ENCODE measurements around the gene SERTAD3. TPM values are rescaled to one million over a fixed set of nuclear protein-coding genes. Genes with fewer than 3 reads are reported as not detected.
"Not testable (repeated sequence)": the region's sequence is repeated elsewhere in the genome, so short reads cannot be mapped to it uniquely, and the experiment has no call there.

Gene SERTAD3
- total RNA-seq, 1 donor from 2014 or later: 28.2 TPM

- DNase-seq (ENCODE audit: missing footprints); ATAC-seq; intact Hi-C loops (cut with DNase I): not testable (repeated sequence)
Measured at GRCh38 chr19:40463587-40464037, 19.5 kb upstream of the SERTAD3 start.

- intact Hi-C loops (cut with DNase I): no loop called here
- ATAC-seq: no peak
- peak; percentile 73 for DNase-seq (ENCODE audit: missing footprints)
Measured at GRCh38 chr19:40461669-40462221, 17.6 kb upstream of the SERTAD3 start.

DNA sequence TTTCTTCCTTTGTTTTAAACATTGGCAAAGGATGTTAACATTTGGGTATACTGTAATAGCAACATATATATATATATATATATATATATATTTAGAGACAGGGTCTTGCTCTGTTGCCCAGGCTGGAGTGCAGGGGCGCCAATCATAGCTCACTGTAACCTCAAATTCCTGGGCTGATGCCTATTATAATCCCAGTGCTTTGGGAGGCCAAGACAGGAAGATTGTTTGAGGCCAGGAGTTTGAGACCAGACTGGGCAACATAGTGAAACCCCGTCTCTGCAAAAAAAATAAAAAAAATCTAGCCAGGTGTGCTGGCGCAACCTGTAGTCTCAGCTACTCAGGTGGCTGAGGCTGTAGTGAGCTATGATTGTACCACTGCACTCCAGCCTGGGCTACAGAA, 16.1 kb upstream of the SERTAD3 start:
- ATAC-seq (no peak), DNase-seq (ENCODE audit: missing footprints) (no peak)
- intact Hi-C loops (cut with DNase I): no loop called here

GRCh38 chr19:40458597-40458974, 14.5 kb upstream of the SERTAD3 start:
- intact Hi-C loops (cut with DNase I): no loop called here
- ATAC-seq: no peak
- DNase-seq (ENCODE audit: missing footprints): no peak

- DNase-seq (ENCODE audit: missing footprints) (no peak), ATAC-seq (no peak)
Measured at GRCh38 chr19:40457953-40458596, 13.9 kb upstream of the SERTAD3 start.

GRCh38 chr19:40457048-40457447, 12.9 kb upstream of the SERTAD3 start:
- DNase-seq (ENCODE audit: missing footprints) (no peak), ATAC-seq (no peak)
- intact Hi-C loops (cut with DNase I): no loop called here

More at GRCh38 chr19:40457953-40458596, 13.9 kb upstream of the SERTAD3 start:
- intact Hi-C loops (cut with DNase I): no loop called here

DNA sequence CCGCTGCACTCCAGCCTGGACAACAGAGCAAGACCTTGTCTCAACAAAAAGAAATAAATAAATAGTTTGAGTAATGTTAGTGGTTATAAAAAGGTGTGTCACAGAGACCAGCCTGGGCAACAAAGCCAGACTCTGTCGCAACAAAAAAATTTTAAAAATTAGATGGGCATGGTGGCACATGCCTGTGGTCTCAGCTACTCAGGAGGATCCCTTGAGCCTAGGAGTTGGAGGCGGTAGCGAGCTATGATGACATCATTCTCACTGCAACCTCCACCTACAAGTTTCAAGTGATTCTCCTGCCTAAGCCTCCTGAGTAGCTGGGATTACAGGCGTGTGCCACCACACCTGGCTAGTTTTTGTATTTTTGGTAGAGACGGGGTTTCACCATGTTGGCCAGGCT, 9.8 kb upstream of the SERTAD3 start:
- ATAC-seq; intact Hi-C loops (cut with DNase I): not testable (repeated sequence)

GRCh38 chr19:40453151-40453735, 9.1 kb upstream of the SERTAD3 start:
- intact Hi-C loops (cut with DNase I): no loop called here
- no peak for DNase-seq (ENCODE audit: missing footprints)
- no peak for ATAC-seq

More for the DNA sequence above, 9.8 kb upstream of the SERTAD3 start:
- not testable (repeated sequence) for DNase-seq (ENCODE audit: missing footprints)

DNA sequence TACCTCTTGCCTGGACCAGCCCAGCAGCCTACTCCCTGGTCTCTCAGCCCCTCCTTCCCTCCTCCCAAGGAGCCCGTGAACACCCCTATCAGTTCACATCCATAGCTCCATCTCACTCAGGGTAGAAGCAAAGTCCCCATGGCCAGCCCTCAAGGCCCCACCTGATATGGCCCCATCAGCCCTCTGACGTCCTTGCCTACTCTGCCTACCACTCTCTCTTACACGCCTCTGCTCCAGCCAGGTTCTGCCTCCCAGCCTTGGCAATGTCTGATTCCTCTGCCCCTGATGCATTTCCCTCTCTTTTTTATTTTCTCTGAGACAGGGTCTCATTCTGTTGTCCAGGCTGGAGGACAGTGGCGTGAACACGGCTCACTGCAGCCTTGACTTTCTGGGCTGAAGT, 7.9 kb upstream of the SERTAD3 start:
- DNase-seq (ENCODE audit: missing footprints): no peak
- no peak for ATAC-seq
- intact Hi-C loops (cut with DNase I): no loop called here

GRCh38 chr19:40450664-40451063, 6.5 kb upstream of the SERTAD3 start:
- intact Hi-C loops (cut with DNase I): no loop called here
- DNase-seq (ENCODE audit: missing footprints) (no peak), ATAC-seq (no peak)

DNA sequence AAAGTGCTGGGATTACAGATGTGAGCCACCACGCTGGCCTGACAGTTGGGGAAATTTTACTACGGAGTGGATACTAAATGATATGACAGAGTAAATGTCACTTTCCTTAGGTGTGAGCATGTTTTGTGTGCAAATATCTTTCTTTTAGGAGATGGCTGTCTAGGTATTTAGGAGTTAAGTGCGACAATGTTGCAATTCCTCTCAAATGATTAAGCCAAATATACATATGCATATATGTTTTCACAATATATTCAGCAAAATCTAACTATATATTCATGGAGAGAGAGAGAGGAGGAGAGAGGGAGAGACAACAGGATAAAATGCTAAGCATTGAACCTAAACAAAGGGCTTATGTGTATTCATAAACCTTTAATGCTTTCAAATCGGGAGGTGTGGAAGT, 5.4 kb upstream of the SERTAD3 start:
- no peak for ATAC-seq

DNA sequence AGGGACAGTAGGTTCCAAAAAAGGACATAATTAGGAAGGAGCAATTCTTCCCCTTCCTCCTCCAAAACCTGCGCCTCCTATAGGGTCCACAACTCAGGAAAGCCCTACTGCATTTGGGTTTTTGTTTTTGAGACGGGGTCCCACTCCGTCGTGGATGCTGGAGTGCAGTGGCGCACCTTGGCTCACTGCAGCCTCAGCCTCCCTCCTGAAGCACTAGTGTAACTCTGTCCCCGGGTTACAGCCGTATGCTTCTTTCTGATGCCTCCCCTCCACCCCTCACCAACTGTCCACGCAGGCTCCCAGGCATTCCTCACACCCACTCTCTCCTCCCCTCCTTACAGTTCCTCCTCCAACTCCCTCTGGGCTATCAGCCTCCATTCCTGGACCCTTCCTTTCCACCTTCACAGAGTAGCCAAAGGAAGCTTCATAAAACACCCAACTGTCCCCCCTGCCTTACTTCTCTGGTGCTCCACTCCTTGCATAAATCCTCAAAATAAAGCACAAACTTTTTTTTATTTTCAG, 2.2 kb upstream of the SERTAD3 start:
- intact Hi-C loops (cut with DNase I): no loop called here
- ATAC-seq: no peak
- no peak for DNase-seq (ENCODE audit: missing footprints)

More for the DNA sequence above, 5.4 kb upstream of the SERTAD3 start:
- intact Hi-C loops (cut with DNase I): no loop called here
- no peak for DNase-seq (ENCODE audit: missing footprints)

DNA sequence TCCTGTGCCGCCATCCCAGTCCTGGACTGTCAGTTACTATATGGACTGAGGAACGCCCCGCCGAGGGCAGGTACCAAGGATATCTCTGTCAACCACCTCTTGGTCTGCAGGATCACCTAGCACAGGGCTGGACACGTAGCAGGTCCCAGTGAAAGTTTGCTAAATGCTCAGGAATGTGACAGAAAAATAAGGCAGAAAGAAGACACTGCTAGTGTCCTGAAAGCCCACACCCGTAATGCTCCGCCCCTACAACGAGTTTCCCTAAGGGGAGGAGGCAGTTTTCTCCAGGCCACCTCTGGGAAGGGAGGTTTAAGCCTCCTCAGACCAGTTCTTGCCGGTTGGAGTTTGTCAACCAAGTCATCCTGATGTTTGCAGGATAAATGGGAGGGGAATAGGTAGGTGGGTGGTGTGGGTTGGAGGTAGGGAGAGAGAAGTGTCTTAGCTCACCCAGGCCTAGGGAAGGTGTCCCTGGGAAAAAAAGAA, 1.7 kb upstream of the SERTAD3 start:
- ATAC-seq (no peak), DNase-seq (ENCODE audit: missing footprints) (no peak)
- intact Hi-C loops (cut with DNase I): no loop called here

- DNase-seq (ENCODE audit: missing footprints): no peak
- ATAC-seq: no peak
- intact Hi-C loops (cut with DNase I): loop anchor here (1.0 kb wide), 2 partner anchors 20 to 41 kb away; partner anchors contain the start of gene BLVRB
Measured at GRCh38 chr19:40444825-40445312, 734 bp upstream of the SERTAD3 start.

GRCh38 chr19:40443131-40443999, 770 bp downstream of the SERTAD3 start:
- ATAC-seq (peak; percentile 87), DNase-seq (ENCODE audit: missing footprints) (peak; percentile 100)
- intact Hi-C loops (cut with DNase I): loop anchor here (1.0 kb wide), 1 partner anchor 18 kb away; the partner anchor contains the start of gene SERTAD1

- ATAC-seq (no peak), DNase-seq (ENCODE audit: missing footprints) (no peak)
- intact Hi-C loops (cut with DNase I): loop anchor here (1.0 kb wide), 1 partner anchor 17 kb away; the partner anchor contains the start of gene SERTAD1
Measured at GRCh38 chr19:40442328-40443130, 1.6 kb downstream of the SERTAD3 start.

DNA sequence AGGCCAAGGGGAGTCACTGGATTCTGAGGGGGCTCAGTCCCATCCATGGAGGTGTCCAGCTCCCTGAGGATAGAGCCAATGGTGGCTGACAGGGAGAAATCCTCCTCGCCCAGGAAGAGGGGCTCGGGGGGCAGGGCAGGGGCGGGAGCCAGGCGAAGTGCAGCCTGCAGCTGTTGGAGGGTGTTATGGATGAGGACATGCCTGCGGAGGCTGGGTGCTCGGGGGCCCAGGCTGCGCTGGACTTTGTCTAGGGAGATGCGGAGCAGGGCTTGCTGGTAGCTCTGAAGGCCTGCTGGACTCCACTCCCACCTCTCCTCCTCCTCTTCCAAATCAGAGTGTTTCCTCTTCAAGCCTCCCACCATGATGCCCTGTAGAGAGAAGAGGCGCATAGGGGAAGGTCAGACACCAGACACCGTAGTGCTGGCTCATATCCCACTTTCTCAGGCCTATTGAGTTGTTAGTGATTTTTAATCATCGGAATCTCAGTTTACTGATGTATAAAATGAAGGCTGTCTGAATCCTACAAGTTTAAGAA, 2.3 kb downstream of the SERTAD3 start:
- DNase-seq (ENCODE audit: missing footprints): no peak
- ATAC-seq: no peak
- intact Hi-C loops (cut with DNase I): no loop called here

GRCh38 chr19:40438284-40438683, 5.9 kb downstream of the SERTAD3 start:
- no peak for DNase-seq (ENCODE audit: missing footprints)
- no peak for ATAC-seq
- intact Hi-C loops (cut with DNase I): no loop called here

All from Right ventricle myocardium inferior (tissue), 1 donor.